ENCODE results near the gene SNX32.

SNX32 gene

DNA sequence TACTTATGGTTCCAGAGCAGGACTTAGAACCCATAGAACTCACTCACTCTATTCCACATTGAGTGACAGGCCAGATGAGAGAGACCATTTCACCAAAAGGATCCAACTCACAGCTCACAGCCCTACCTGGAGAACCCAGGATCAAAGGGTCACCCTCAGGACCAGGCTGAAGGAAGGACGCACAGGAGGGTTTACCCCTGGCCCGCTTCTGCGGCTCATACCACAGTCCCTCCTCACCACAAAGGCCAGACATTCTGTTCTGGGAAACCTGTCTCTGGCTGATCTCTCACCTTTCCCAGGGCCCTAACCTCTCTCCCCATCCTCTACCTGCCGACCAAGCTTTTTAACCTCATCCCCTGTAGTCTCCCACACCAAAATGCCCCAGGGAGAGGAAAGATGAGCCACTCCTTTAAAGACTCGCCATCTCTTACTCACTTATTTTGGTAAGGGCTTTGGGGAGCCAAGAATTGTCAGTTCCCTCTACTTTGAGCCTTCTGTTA lies 61.8 kb downstream of the SNX32 start:
- no peaks in the 10 kb centered on the region for H3K9me3 ChIP-seq (ENCODE audit: control insufficient read depth in 1 of 2, low read length in 2 of 2)
- no peak overlapping the region for H3K9ac ChIP-seq (ENCODE audit: low read depth in 1 of 2, low read length in 2 of 2)
- H3K4me3 ChIP-seq (ENCODE audit: low read depth in 1 of 2, low read length in 2 of 2), result no peak overlapping the region
- peaks cover 18 to 39% of the 10 kb centered on the region in 2 donors for H3K4me1 ChIP-seq (ENCODE audit: control insufficient read depth in 1 of 2, insufficient read depth in 2 of 2, low read length in 2 of 2)
- no peaks in the 10 kb centered on the region for H3K36me3 ChIP-seq (ENCODE audit: control insufficient read depth in 1 of 2, insufficient read depth in 2 of 2, low read length in 2 of 2)
- no peak overlapping the region for H3K27ac ChIP-seq (ENCODE audit: low read depth, low read length)
- H3K27me3 ChIP-seq (ENCODE audit: control insufficient read depth in 1 of 2, insufficient read depth in 2 of 2, low read length in 2 of 2), result peaks cover 9 to 14% of the 10 kb centered on the region in 2 donors

DNA sequence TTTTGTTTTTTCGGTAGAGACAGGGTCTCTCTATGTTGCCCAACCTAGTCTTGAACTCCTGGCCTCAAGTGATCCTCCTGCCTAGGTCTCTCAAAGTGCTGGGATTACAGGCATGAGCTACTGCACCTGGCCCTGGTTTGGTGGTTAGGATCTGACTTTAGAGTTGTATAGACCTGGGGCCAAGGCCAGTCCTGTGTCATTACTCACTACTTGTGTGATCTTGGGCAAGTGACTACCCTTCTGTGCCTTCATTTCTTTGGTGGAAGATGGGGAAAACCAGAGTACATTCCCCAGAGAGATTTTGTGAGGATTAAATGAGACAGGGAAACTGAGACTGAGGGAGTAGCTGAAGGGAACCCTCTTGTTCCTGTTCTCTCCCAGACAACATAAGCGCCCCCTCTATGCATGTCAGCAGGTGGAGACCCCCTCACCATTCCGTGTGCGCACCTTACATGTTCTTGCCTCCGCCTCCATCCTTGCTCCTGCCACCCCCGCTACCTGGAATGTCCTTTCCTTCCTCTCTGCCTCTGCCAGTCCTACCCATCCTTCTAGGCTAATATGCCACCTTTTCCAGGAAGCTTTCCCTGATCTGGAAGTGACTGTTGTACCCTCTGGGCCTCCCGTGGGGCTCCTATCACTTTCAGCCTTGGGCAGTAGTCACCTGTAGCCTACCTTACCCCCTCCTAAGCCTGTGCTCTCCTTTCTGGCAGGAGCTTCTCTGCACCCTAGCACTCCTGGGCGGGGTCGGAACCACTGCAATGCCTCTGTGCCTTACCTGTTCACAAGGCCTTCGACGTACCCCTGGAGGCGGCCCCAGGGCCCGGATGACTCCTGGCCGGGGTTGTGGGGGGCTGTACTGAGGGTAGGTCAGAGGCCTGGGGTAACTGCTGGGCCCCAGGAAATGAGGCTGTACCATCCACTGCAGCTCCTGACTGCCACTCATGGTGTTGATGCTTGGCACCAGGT lies 62.6 kb downstream of the SNX32 start:
- Histone ChIP-seq H3K27me3 (ENCODE audit: control insufficient read depth in 1 of 2, insufficient read depth in 2 of 2, low read length in 2 of 2) (peaks cover 9 to 14% of the 10 kb centered on the region in 2 donors), H3K27ac (ENCODE audit: low read depth, low read length) (no peak overlapping the region), H3K9ac (ENCODE audit: low read depth in 1 of 2, low read length in 2 of 2) (no peak overlapping the region), H3K9me3 (ENCODE audit: control insufficient read depth in 1 of 2, low read length in 2 of 2) (no peaks in the 10 kb centered on the region), H3K4me1 (ENCODE audit: control insufficient read depth in 1 of 2, insufficient read depth in 2 of 2, low read length in 2 of 2) (peaks cover 17 to 39% of the 10 kb centered on the region in 2 donors), H3K4me3 (ENCODE audit: low read depth in 1 of 2, low read length in 2 of 2) (no peak overlapping the region), H3K36me3 (ENCODE audit: control insufficient read depth in 1 of 2, insufficient read depth in 2 of 2, low read length in 2 of 2) (no peaks in the 10 kb centered on the region)

DNA sequence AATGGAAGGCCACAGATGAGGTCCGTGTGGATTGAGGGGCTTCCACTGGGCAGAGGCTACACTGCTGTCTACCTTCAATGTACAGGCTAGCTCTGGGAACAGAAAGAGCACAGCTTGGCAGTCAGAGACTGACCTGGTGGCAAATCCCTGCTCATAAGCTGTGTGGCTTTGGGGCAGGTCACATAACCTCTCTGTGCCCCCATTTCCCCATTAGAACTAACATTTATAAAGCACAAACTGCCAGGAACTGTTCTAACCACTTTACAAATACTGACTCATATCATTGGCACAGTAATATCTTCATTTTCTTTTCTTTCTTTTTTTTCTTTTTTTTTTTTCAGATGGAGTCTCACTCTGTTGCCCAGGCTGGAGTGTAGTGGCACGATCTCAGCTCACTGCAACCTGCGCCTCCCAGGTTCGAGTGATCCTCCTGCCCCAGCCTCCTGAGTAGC lies 63.3 kb downstream of the SNX32 start:
- peaks cover 9 to 11% of the 10 kb centered on the region in 2 donors for H3K27me3 ChIP-seq (ENCODE audit: control insufficient read depth in 1 of 2, insufficient read depth in 2 of 2, low read length in 2 of 2)
- H3K36me3 ChIP-seq (ENCODE audit: control insufficient read depth in 1 of 2, insufficient read depth in 2 of 2, low read length in 2 of 2), result no peaks in the 10 kb centered on the region
- no peak overlapping the region for H3K9ac ChIP-seq (ENCODE audit: low read depth in 1 of 2, low read length in 2 of 2)
- no peaks in the 10 kb centered on the region for H3K9me3 ChIP-seq (ENCODE audit: control insufficient read depth in 1 of 2, low read length in 2 of 2)
- H3K27ac ChIP-seq (ENCODE audit: low read depth, low read length), result no peak overlapping the region
- H3K4me3 ChIP-seq (ENCODE audit: low read depth in 1 of 2, low read length in 2 of 2), result no peak overlapping the region
- peaks cover 10 to 32% of the 10 kb centered on the region in 2 donors for H3K4me1 ChIP-seq (ENCODE audit: control insufficient read depth in 1 of 2, insufficient read depth in 2 of 2, low read length in 2 of 2)

DNA sequence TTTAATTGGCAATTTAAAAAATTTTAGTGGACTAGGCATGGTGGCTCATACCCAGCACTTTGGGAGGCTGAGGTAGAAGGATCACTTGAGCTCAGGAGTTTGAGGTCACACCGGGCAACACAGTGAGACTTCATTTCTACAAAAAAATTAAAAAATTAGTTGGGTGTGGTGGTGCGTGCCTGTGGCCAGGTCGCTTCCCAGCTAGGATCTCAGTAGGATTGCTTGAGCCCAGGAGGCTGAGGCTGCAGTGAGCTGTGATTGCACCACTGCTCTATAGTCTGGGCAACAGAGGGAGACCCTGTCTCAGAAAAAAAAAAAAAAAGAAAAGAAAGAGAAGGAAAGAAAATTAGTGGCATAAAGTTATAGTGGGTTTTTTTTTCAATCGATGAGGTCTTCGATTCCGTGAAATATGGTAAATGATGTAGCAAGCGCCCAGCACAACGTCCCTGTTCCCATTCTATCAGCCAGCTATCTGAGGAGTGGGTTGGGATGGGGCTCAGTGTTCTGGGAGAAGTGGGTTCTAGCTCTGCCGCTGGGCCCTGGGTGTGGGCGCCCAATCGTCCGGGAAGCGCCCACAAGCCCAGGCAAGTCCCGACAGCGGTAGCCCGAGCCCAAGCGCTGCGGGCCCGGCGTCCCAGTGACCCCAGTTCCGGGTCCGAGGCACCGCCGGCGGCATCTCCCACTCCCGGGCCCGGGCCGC lies 65.0 kb downstream of the SNX32 start:
- H3K9ac ChIP-seq (ENCODE audit: low read depth in 1 of 2, low read length in 2 of 2), result no peak overlapping the region
- no peak overlapping the region for H3K27ac ChIP-seq (ENCODE audit: low read depth, low read length)
- peaks cover 5 to 17% of the 10 kb centered on the region in 2 donors for H3K4me1 ChIP-seq (ENCODE audit: control insufficient read depth in 1 of 2, insufficient read depth in 2 of 2, low read length in 2 of 2)
- no peaks in the 10 kb centered on the region for H3K36me3 ChIP-seq (ENCODE audit: control insufficient read depth in 1 of 2, insufficient read depth in 2 of 2, low read length in 2 of 2)
- no peaks in the 10 kb centered on the region for H3K9me3 ChIP-seq (ENCODE audit: control insufficient read depth in 1 of 2, low read length in 2 of 2)
- H3K4me3 ChIP-seq (ENCODE audit: low read depth in 1 of 2, low read length in 2 of 2), result peak overlapping the region; percentile 61 to 62
- H3K27me3 ChIP-seq (ENCODE audit: control insufficient read depth in 1 of 2, insufficient read depth in 2 of 2, low read length in 2 of 2), result peaks cover 9 to 11% of the 10 kb centered on the region in 2 donors

DNA sequence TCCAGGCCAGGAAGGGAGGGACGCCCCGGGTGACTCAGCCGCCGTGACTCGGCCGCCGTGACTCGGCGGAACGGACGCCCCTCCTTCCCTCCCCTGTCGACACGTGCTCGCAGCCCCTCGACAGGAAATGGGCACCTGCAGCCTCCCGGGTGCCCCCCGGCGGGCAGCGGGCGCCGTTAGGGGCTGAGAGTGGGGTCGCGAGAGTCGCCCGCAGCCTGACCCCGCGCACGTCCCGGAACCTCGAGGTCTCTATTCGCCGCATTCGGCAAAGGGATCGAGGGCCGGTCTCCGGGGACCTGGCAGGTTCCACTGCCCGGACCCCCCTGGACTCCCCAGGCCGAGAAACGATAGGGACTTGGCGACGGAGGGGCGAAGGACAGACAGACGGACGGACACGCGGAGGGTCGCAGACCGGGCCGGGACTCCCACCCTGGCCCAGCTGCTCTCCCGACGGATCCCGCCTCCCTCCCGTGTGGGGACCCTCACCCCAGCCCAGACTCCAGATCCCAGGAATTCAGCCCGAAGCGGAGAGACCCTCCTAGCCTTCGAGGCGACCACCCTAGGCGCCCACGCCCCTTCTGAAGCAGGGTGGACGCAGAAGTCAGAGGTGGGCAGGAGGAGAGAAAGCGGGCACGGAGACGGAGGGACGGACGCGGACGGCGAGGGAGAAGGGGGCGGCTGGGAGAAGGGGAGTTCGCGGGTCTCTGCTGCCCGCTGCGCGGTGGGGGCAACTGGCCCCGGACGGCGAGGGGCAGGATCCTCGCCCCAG lies 65.8 kb downstream of the SNX32 start:
- peaks cover 9 to 11% of the 10 kb centered on the region in 2 donors for H3K27me3 ChIP-seq (ENCODE audit: control insufficient read depth in 1 of 2, insufficient read depth in 2 of 2, low read length in 2 of 2)
- H3K27ac ChIP-seq (ENCODE audit: low read depth, low read length), result peak overlapping the region; percentile 47
- peak overlapping the region in 1 of 2 donors; percentile 35 for H3K9ac ChIP-seq (ENCODE audit: low read depth in 1 of 2, low read length in 2 of 2)
- peak overlapping the region; percentile 61 to 62 for H3K4me3 ChIP-seq (ENCODE audit: low read depth in 1 of 2, low read length in 2 of 2)
- H3K4me1 ChIP-seq (ENCODE audit: control insufficient read depth in 1 of 2, insufficient read depth in 2 of 2, low read length in 2 of 2), result peaks cover 5 to 12% of the 10 kb centered on the region in 2 donors
- no peaks in the 10 kb centered on the region for H3K36me3 ChIP-seq (ENCODE audit: control insufficient read depth in 1 of 2, insufficient read depth in 2 of 2, low read length in 2 of 2)
- no peaks in the 10 kb centered on the region for H3K9me3 ChIP-seq (ENCODE audit: control insufficient read depth in 1 of 2, low read length in 2 of 2)

DNA sequence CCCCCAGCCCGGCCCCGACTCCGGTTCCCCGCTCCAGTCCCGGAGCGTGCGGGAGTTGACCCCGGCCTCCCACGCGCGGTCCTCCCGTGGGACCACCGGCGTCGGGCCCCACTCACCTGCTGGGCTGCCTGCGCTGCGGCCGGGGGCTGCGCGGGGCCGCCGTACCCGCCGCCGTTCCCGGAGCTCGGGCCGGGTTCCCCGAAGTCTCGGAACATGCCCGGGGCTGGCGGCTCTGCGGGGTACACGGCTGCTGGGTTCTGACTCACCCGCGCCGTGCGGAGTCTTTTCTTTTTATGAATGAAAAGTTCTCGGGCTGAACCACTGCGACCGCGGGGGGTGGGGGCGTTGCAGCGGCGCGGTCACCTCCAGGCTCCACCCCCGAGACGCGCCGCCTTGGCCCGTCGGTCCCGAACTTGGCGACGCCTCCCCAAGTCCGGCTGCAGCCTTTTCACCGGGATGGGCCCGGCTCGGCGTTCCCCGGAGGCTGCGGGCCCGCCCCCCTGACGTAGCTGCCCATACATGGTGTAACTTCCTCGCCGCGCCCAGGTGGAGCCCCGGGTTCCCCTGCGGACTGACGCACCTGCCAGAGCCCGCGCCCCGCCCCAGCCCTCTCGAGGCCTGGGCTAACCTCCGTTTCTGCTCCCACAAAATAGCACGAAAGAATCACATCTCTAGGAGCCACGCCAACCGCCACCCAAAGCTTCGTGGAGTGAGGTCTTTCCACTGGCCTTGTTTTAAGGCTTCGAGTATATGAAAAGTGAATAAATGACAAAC lies 66.5 kb downstream of the SNX32 start, which contains the start of gene FOSL1:
Gene FOSL1, minus strand, starts transcription at position 264 of the 774 bp plus-strand sequence. Its CDS starts 49 bp downstream, at position 215.
- H3K9ac ChIP-seq (ENCODE audit: low read depth in 1 of 2, low read length in 2 of 2), result peak within 1 kb of the TSS in 1 of 2 donors; percentile 35
- peaks cover 5 to 12% of the 10 kb centered on the region in 2 donors for H3K4me1 ChIP-seq (ENCODE audit: control insufficient read depth in 1 of 2, insufficient read depth in 2 of 2, low read length in 2 of 2)
- no peaks in the 10 kb centered on the region for H3K36me3 ChIP-seq (ENCODE audit: control insufficient read depth in 1 of 2, insufficient read depth in 2 of 2, low read length in 2 of 2)
- peaks cover 9 to 11% of the 10 kb centered on the region in 2 donors for H3K27me3 ChIP-seq (ENCODE audit: control insufficient read depth in 1 of 2, insufficient read depth in 2 of 2, low read length in 2 of 2)
- no peaks in the 10 kb centered on the region for H3K9me3 ChIP-seq (ENCODE audit: control insufficient read depth in 1 of 2, low read length in 2 of 2)
- peak within 1 kb of the TSS; percentile 47 for H3K27ac ChIP-seq (ENCODE audit: low read depth, low read length)
- H3K4me3 ChIP-seq (ENCODE audit: low read depth in 1 of 2, low read length in 2 of 2), result peak within 1 kb of the TSS; percentile 61 to 62

DNA sequence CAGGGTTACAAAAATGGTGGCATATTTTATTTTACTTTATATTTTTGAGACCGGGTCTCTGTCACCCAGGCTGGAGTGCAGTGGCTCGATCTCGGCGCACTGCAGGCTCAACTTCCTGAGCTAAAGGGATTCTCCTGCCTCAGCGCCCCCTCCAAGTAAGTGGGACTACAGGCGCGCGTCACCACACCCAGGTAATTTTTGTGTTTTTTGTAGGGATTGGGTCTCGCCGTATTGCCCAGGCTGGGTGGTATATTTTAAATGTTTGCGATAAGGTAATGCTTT lies 67.1 kb downstream of the SNX32 start:
- H3K4me3 ChIP-seq (ENCODE audit: low read depth in 1 of 2, low read length in 2 of 2), result no peak overlapping the region

DNA sequence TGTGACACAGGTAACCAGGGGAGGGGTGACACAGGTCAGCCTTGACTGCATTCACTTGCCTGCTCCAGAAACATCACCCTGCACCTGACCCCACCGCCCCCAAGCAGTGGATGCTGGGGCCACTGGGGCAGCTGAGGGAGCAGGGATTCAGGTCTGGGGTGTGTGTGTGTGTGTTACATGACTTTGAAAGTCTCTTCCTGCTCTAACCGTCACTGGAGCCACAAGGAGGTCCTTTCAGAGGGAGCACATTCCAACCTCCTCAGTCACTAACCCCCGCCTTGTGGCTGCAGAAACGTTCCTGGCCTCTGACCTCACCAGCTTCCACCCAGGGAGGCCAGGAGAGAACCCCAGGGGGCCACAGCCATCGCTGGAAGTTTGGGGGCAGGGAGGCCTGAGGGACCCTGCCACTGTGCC lies 69.3 kb downstream of the SNX32 start:
- H3K36me3 ChIP-seq (ENCODE audit: control insufficient read depth in 1 of 2, insufficient read depth in 2 of 2, low read length in 2 of 2), result no peaks in the 10 kb centered on the region
- H3K9ac ChIP-seq (ENCODE audit: low read depth in 1 of 2, low read length in 2 of 2), result no peak overlapping the region

More for the DNA sequence above, 67.1 kb downstream of the SNX32 start:
- Histone ChIP-seq H3K9me3 (ENCODE audit: control insufficient read depth in 1 of 2, low read length in 2 of 2) (no peaks in the 10 kb centered on the region), H3K36me3 (ENCODE audit: control insufficient read depth in 1 of 2, insufficient read depth in 2 of 2, low read length in 2 of 2) (no peaks in the 10 kb centered on the region), H3K27ac (ENCODE audit: low read depth, low read length) (no peak overlapping the region), H3K4me1 (ENCODE audit: control insufficient read depth in 1 of 2, insufficient read depth in 2 of 2, low read length in 2 of 2) (peaks cover 5 to 12% of the 10 kb centered on the region in 2 donors), H3K27me3 (ENCODE audit: control insufficient read depth in 1 of 2, insufficient read depth in 2 of 2, low read length in 2 of 2) (peaks cover 9 to 11% of the 10 kb centered on the region in 2 donors), H3K9ac (ENCODE audit: low read depth in 1 of 2, low read length in 2 of 2) (no peak overlapping the region)

More for the DNA sequence above, 69.3 kb downstream of the SNX32 start:
- Histone ChIP-seq H3K27me3 (ENCODE audit: control insufficient read depth in 1 of 2, insufficient read depth in 2 of 2, low read length in 2 of 2) (peaks cover 9 to 11% of the 10 kb centered on the region in 2 donors), H3K27ac (ENCODE audit: low read depth, low read length) (no peak overlapping the region), H3K9me3 (ENCODE audit: control insufficient read depth in 1 of 2, low read length in 2 of 2) (no peaks in the 10 kb centered on the region), H3K4me3 (ENCODE audit: low read depth in 1 of 2, low read length in 2 of 2) (no peak overlapping the region), H3K4me1 (ENCODE audit: control insufficient read depth in 1 of 2, insufficient read depth in 2 of 2, low read length in 2 of 2) (peaks cover 5 to 12% of the 10 kb centered on the region in 2 donors)

Data from duodenal mucosa (tissue), 2 donors.